NCI-H187 treated with DMSO at 0.1 percent for 48 hours (cell line): ENCODE data around the gene NNT.
"Not testable (repeated sequence)": the region's sequence is repeated elsewhere in the genome, so short reads cannot be mapped to it uniquely, and the experiment has no call there.

Source experiments
- DNase-seq: peaks from one replicate; lab custom pipeline; 2025; lab: John Stamatoyannopoulos, UW

NNT gene

DNA sequence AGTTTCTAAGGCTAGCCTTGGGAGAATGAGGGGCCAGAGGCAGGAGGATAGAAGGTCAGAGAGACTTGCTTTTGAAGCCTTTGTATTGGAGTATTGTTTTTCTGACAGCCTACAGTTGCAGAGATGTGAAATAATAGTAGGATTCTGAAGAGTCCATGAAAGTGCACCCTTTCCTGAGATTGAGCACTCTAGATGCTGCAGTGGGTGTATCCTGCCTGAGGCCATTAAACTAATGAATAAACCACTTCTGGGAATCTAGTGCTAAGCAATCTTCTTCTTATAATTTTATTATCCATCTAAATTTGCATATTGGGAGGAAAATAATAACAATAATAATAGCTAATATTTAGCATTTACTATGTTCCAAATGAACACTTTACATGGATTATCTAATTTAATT is 19.3 kb upstream of the NNT start:
- DNase-seq: no peak

DNA sequence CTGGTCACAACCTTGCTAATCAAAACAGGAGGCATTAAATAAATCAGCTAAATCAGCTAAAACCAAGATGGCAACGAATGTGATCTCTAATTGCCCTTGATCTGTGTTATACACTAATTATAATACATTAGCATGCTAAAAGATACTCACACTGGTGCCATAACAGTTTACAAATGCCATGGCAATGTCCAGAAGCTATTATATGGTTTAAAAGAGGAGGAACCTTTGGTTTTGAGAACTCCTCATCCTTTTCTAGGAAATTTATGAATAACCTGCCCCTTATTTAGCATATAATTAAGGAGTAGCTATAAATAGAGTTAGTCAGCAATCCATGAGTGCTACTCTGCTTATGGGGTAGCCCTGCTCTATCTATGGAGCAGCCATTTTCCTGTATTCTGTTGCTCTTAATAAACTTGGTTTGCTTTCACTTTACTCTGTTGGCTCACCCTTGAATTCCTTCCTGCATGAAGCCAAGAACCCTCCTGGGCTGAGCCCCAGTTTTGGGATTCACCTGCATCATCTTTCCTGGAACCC is 18.7 kb upstream of the NNT start:
- no peak for DNase-seq

DNA sequence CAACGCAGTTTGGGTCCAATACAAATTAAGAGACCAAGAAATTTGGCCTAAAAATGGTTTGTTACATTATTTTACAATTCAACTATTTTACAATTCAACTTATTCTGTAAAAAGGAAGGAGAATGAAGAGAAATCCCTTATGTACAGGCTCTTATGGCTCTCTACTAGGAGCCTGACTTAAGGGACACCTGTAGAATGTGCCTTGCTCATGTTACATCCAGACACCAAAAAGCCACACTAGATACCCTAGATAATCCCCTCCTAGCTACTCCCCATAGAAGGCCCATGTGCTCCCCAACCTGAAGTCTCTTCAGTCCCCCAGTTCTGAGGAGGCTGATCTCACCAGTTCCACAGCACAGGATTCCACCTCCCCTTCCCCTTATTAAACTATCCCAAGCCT is 14.1 kb upstream of the NNT start:
- DNase-seq: no peak

GRCh38 chr5:43589310-43589709 is 13.7 kb upstream of the NNT start:
- no peak for DNase-seq

GRCh38 chr5:43590700-43591099 is 12.3 kb upstream of the NNT start:
- no peak for DNase-seq

- DNase-seq: no peak
Observed at GRCh38 chr5:43592363-43592762, 10.6 kb upstream of the NNT start.

DNA sequence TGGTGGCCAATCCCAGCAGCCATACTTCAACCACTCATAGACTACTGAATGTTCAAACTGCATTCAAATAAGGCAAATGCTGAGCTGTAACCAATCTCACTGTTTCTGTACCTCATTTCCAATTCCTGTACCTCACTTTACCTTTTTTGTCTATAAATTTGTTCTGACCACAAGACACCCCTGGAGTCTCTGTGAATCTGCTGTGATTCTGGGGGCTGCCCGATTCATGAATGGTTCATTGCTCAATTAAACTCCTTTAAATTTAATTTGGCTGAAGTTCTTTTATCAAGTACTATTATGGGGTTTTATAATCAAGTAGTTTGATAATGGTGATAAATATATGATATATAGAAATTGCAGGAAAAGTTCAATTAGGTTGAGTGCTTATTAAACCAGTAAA is 4.1 kb upstream of the NNT start:
- DNase-seq: not testable (repeated sequence)

DNA sequence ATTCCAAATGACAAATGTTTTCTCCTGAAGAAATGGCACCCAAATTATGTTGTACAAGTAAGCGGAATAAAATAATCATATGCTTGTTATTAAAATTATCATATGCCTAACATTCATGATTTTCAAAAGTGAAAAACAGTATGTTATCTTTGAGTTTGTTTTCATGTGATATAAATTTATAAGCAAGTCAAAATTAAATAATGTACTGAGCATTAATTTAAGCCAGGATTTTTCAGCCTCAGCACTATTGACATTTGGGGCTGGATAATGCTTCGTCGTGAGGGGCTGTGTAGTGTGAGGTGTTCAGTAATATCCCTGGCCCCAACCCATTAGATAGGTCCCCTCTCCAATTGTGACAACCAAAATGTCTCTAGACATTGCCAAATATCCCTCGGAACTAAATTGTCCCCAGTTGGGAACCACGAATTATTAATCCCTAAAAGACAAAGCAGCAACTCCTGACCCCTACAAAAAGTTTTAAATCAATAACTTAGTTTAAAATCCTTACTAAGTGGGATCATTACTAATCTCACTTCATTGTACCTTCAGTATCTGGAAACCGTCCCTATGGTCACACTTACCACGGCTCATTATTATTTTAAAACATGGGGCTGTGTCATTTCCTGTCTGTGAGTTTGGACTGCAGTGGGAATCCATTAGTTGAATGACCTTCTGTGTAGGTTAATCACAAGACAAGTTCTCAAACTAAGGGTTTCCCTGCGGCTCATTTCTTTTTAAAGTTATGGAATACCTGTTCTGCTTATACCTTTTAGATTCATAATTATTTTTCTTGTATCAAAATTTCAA is 1.3 kb upstream of the NNT start:
- DNase-seq: no peak

GRCh38 chr5:43603344-43604217 is 601 bp downstream of the NNT start:
- DNase-seq: peak; percentile 83

DNA sequence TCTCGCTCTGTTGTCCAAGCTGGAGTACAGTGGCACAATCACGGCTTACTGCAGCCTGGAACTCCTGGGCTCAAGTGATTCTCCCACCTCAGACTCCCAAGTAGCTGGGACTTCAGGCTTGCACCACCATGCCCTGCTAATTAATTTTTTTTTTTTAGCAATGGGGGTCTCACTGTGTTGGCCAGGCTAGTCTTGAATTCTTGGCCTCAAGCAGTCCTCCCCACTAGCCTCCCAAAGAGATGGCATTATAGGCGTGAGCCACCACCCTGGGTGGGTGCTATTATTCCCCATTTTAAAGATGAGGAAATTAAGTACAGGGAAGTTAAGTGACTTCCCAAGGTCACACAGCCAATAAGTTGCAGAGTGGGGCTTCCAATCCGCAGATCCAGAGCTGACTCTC is 1.7 kb downstream of the NNT start:
- no peak for DNase-seq

DNA sequence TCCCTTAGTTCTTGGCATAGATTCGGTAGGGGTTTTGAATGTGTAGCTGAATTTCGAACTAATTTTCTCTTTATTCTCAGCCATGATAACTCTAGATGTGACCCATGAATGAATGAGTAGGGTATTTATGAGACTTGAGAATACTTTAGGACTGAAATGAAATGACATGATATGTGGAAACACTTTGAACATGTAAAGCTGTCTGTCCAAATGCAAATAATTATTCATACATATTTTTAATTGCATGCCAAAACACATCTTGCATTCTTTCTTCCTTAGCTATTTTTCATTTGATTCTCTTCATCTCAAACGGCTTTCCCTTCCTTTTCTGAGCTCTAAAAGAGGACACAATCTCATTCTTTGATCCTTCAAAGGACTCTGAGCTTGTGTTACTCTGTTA is 3.4 kb downstream of the NNT start:
- DNase-seq: no peak

DNA sequence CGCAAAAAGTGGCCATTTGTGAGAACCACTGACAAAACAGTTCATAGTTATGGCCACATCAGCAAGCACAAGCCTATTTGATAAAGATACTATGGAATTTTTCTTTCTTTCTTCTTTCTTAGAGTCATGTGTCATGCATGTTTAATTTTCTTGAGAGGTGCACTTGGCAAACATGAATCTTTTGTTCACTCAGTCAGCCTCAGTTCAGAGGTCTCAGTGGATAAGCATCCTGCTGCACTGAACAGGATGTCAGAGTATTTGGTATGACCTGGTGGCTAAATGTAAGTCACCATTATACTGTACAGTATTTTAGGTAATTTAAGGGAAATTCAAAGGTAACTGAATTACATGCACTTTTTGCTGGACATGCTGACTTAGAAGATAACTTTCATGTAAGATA is 5.4 kb downstream of the NNT start:
- DNase-seq: no peak

GRCh38 chr5:43609752-43610151 is 6.8 kb downstream of the NNT start:
- DNase-seq: no peak

DNA sequence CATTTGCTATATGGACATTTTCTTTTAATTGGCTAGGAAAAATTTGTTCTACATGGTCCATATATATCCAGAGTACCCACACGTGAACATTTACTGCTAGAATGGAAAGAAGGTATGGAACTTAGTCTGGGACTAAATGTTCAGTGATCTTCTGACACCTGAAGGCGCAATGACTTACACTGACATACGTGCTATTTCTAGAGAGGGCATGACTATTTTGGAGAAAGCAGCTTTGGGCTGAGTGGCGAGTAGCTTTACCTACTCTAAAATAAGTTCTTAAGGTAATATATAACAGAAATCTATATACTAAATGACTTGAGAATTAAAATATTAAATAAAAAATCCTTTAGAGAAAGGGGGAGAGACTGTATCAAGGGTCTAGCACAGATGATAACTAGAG is 10.4 kb downstream of the NNT start:
- no peak for DNase-seq

- no peak for DNase-seq
Observed at GRCh38 chr5:43615445-43616184, 12.6 kb downstream of the NNT start.

GRCh38 chr5:43616535-43616934 is 13.6 kb downstream of the NNT start:
- no peak for DNase-seq

GRCh38 chr5:43619380-43619779 is 16.4 kb downstream of the NNT start:
- no peak for DNase-seq

- DNase-seq: no peak
Observed at GRCh38 chr5:43619911-43620310, 16.9 kb downstream of the NNT start.

GRCh38 chr5:43620944-43621505 is 18.0 kb downstream of the NNT start:
- no peak for DNase-seq

- no peak for DNase-seq
Observed at GRCh38 chr5:43622074-43622473, 19.1 kb downstream of the NNT start.

- DNase-seq: no peak
Observed at GRCh38 chr5:43623048-43623680, 20.2 kb downstream of the NNT start.

- DNase-seq: peak; percentile 19
Observed at GRCh38 chr5:43627028-43627427, 24.0 kb downstream of the NNT start.
